Stimulated activated CD8-positive, alpha-beta memory T cell treated with anti-CD3 and anti-CD28 coated beads, Interleukin-4, amount 100 ng/mL, for 1 hour (primary cell): Measurements from ENCODE around the gene TPD52L1.
"Not testable (repeated sequence)": the region's sequence is repeated elsewhere in the genome, so short reads cannot be mapped to it uniquely, and the experiment has no call there.

Experiments
- DNase-seq, 2 donors: peaks; one replicate each; pipeline ENCODE4 v3.0.0-alpha.2; 2020; ENCODE audit warnings: low read depth in 2 of 2, low spot score in 1 of 2

The TPD52L1 gene

DNA sequence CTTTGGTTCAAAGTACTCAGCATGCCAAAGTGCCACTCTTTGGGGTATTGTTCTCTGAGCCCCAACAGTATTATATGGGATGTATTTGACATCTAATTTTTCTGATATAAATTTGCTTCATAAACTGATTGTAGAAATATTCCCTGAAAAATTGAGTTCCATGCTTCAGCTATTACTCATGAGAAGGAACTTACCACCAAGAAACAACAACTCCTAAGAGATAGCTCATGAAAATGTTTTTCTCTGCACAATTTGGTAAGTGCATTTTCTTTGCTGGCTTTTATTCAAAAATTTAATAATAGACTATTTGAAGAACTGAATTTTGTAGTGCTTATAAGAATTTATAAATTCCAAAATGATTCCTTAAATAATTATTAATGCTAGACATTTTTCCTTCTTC is 12.8 kb upstream of the TPD52L1 start:
- DNase-seq = no peak

GRCh38 chr6:125142618-125143017 is 11.0 kb upstream of the TPD52L1 start:
- no peak for DNase-seq

- DNase-seq = no peak
Observed at GRCh38 chr6:125144822-125145221, 8.8 kb upstream of the TPD52L1 start.

GRCh38 chr6:125149256-125150144 is 4.1 kb upstream of the TPD52L1 start:
- no peak for DNase-seq

DNA sequence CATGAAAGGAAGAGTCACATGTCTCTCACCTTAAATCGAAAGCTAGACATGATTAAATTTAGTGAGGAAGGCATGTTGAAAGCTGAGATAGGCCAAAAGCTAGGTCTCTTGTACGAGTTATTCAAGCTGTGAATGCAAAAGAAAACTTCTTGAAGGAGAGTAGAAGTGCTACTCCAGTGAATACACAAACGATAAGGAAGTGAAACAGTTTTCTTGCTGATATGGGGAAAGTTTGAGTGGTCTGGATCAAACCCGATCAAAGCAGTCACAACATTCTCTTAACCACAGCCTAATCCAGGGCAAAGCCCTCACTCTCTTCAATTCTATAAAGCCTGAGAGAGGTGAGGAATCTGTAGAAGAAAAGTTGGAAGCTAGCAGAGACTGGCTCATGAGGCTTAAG is 1.9 kb upstream of the TPD52L1 start:
- no peak for DNase-seq

GRCh38 chr6:125154118-125154760 is 666 bp downstream of the TPD52L1 start:
- DNase-seq = no peak

- no peak for DNase-seq
Observed at GRCh38 chr6:125154761-125155135, 1.2 kb downstream of the TPD52L1 start.

DNA sequence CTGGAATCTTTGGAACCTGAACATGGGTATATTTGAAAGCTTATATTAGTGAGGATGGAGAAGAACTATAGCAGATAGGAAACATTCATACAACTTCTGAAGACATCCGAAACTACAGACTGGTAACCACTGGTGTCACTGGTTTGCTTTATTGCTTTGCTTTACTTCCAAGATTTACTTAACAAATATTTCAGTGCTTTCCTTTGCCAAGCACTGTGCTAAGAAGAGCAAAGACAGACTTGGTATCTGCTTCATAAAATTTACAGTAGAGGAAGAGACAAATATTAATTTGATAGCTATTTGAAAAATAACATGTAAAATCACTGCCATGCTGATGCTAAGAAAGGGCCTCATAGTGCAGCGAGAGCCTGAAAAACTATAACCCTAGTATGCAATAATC is 1.8 kb downstream of the TPD52L1 start:
- DNase-seq = no peak

DNA sequence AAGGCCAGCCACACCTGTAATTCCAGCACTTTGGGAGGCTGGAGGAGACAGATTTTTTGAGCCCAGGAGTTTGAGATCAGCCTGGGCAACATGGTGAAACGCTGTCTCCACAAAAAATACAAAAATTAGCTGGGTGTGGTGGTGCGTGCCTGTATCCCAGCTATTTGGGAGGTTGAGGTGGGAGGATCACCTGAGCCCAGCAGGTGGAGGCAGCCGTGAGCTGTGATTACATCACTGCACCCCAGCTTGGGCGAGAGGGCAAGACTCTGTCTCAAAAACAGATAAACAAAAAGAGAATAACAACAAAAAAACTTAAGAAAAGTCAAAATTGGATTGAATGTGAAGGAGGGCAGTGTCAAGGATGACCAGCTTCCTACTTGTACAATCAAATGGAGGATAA is 2.9 kb downstream of the TPD52L1 start:
- no peak for DNase-seq

GRCh38 chr6:125157280-125157679 is 3.7 kb downstream of the TPD52L1 start:
- DNase-seq = no peak

DNA sequence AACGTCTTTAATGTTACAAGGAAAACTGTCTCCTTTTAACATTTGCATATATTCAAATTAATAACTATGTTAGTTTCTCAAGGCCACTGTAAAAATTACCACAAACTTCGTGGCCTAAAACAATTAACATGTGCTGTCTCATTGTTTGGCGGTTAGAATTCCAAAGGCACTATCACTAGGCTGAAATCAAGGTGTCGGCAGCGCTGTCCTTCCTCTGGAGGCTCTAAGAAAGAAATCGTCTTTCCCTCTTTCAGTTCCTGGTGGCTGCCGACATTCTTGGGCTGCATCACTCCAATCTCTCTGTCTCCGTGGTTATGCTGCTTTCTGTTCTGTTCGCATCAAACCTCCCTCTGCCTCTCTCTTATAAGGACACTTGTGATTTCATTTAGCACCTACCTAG is 4.2 kb downstream of the TPD52L1 start:
- DNase-seq = no peak

DNA sequence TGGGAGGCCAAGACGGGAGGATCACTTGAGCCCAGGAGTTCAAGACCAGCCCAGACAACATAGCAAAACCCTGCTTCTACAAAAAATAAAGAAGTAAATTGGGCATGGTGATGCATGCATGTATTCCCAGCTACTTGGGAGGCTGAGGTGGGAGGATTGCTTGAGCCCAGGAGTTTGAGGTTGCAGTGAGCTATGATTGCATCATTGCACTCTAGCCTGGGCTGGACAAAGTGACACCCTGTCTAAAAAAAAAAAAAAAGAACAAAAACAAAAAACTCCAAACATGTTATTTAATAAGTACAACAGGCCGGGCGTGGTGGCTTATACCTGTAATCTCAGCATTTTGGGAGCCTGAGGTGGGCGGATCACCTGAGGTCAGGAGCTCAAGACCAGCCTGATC is 9.8 kb downstream of the TPD52L1 start:
- not testable (repeated sequence) for DNase-seq

DNA sequence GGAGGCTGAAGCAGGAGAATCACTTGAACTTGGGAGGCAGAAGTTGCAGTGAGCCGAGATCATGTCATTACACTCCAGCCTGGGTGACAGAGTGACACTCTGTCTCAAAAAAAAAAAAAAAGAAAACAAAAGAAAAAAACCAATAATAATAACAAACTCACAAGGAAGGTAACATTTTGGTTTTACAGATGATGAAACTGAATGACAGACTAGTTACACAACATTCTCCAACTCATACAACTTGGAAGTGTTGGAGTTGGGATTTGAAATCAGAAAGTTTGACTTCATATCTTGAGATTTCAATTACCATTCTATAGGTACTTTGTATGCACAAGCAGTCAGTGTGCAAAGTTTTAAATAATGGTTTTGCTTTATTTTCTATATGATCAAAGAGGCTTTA is 10.2 kb downstream of the TPD52L1 start:
- no peak for DNase-seq

- no peak for DNase-seq
Observed at GRCh38 chr6:125164696-125165095, 11.1 kb downstream of the TPD52L1 start.

GRCh38 chr6:125165256-125165655 is 11.7 kb downstream of the TPD52L1 start:
- DNase-seq = no peak

DNA sequence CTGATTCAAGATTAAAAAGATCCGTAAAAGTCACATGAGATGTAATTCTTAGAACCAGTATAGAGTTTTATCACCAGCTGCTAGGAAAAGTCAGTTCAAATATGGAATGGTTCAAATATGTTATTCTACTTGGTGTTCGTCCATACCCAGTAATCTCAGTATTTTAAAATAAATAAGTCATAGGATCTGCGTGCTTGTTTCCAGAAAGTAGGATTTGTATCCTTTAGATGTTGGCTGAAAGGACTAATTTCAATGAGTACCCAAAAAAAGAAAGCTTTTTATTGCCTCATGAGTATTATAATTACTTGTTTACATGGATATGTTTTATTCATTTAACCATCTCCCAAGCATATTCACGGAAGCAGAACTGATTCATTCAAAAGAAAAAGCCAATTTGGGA is 12.2 kb downstream of the TPD52L1 start:
- DNase-seq = no peak

DNA sequence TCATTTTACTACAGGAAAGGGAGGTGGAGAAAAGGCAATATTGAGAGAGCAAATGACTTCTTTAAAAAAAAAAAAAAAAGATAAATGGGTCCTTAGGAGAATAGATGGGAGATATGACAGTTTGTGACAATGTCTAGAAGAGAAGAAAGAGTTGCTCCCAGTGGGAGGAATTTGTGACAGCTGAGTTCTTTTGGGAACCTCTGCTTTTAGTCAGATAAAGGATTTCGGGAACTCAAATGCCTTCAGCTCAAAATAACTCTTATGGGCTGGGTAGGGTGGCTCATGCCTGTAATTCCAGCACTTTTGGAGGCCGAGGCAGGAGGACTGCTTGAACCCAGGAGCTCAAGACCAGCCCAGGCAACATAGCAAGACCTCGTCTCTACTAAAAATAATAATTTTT is 13.1 kb downstream of the TPD52L1 start:
- no peak for DNase-seq

- DNase-seq = no peak
Observed at GRCh38 chr6:125167579-125167978, 14.0 kb downstream of the TPD52L1 start.

DNA sequence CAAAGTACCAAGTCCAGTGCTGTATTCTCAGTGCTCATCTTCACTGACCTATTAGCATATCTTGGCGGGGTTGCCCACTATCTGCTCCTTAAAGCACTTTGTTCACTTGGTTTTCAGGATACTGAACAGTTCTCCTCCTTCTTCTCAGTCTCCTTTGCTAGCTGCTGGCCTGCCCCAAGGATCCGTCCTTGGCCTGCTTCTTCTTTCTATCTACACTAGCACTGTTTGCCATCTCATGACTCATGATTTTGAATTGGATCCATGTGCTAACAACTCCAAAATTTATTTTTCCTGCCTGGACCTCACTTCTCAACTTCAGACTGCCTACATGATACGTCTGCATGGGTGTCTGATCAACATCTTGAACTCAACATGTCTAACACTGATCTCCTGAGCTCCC is 15.5 kb downstream of the TPD52L1 start:
- DNase-seq = no peak

DNA sequence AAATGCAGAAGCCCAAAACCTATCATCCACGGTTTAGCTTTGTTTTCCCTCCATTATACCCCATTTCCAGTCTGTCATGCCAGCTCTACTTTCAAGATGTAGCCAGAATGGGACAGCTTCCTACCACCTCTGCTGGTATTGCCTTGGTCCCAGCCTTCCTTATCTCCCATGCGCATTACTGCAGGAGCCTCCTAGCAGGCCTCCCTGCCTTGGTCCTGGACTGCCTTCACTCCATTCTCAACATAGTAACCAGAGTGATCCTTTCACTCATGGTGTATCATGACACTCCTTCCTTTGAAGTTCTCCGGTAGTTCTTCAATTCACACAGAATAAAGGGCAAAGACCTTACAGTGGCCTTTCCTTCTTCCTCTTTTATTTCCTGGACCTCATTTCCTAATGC is 15.9 kb downstream of the TPD52L1 start:
- no peak for DNase-seq

- DNase-seq = no peak
Observed at GRCh38 chr6:125170376-125170775, 16.8 kb downstream of the TPD52L1 start.

GRCh38 chr6:125173341-125174095 is 19.9 kb downstream of the TPD52L1 start:
- no peak for DNase-seq
